Transverse colon (tissue), 4 donors: ENCODE data around the gene GSK3A.

Experiments
- CTCF ChIP-seq, 5 experiments: fragments of 200-600 bp in 3 of 5; fragments of 450-650 bp in 2 of 5; sonication (generic) in 3 of 5; IDR thresholded peaks; 1 replicate in 2 of 5; 2 replicates in 3 of 5; pipeline ENCODE4 v1.5.1; 2016 to 2017; ENCODE audit warnings: antibody characterized with exemption in 5 of 5, inconsistent platforms in 3 of 5, mild to moderate bottlenecking in 2 of 5, moderate library complexity in 1 of 5
- EP300 ChIP-seq: sonication (generic); formaldehyde crosslinking; IDR thresholded peaks from one replicate; pipeline ENCODE4 v1.6.1; 2017; ENCODE audit warnings: antibody characterized with exemption, low read depth
- POLR2A ChIP-seq: fragments of 450-650 bp; IDR thresholded peaks from one replicate; pipeline ENCODE4 v1.6.1; 2016; ENCODE audit warnings: antibody characterized with exemption, mild to moderate bottlenecking, moderate library complexity
- POLR2AphosphoS5 ChIP-seq, 3 donors: sonication (generic); formaldehyde crosslinking; IDR thresholded peaks; one replicate each; pipeline ENCODE4 v1.6.1; 2016; ENCODE audit warnings: antibody characterized with exemption in 3 of 3

- TF ChIP-seq POLR2AphosphoS5 (IDR thresholded peaks at IDR 0.05), result no peak
- no peak for TF ChIP-seq CTCF (IDR thresholded peaks at IDR 0.05)
- no peak for TF ChIP-seq POLR2A
- no peak for TF ChIP-seq EP300
Observed at GRCh38 chr19:42242069-42242511, 312 bp downstream of the GSK3A start.
